Measurements from ENCODE around the gene PTPRE.

PTPRE gene

DNA sequence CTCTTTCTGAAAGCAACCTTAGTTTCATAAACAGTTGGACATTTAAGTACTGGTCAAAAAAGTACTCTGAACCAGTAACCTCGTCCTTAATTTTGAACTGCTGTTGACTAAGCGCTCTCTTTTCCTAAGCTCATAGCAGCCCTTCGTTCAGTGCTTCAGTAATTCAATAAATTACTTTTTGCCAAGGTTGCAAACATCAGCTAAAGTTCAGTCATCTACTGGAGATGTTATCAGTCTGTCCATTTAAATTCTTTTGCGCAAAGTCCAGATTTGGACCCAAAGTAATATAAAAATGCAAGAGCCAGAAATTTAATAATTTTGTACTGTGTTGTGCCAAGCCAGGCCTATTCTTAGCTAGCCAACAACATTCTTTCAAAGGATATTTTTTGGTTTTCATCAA, 8.4 kb downstream of the PTPRE start:
- no peak overlapping the region for H3K4me3 ChIP-seq
- no peak overlapping the region for H3K27ac ChIP-seq
- H3K9me3 ChIP-seq (ENCODE audit: low read depth, low read length): no peaks in the 10 kb centered on the region
- TF ChIP-seq EZH2 (IDR thresholded peaks at IDR 0.05) (no peak), POLR2AphosphoS5 (IDR thresholded peaks at IDR 0.05; ENCODE audit: borderline replicate concordance, low read depth, low read length) (no peak), FOXP2 (optimal IDR thresholded peaks at IDR 0.05; ENCODE audit: control extremely low read depth, extremely low read length, insufficient read depth) (no peak)
- no peak overlapping the region for H3K9ac ChIP-seq (ENCODE audit: insufficient read length)
- no peak for DNase-seq (ENCODE audit: low read depth, low spot score)
- H3K36me3 ChIP-seq (ENCODE audit: insufficient read depth, low read length): no peaks in the 10 kb centered on the region

DNA sequence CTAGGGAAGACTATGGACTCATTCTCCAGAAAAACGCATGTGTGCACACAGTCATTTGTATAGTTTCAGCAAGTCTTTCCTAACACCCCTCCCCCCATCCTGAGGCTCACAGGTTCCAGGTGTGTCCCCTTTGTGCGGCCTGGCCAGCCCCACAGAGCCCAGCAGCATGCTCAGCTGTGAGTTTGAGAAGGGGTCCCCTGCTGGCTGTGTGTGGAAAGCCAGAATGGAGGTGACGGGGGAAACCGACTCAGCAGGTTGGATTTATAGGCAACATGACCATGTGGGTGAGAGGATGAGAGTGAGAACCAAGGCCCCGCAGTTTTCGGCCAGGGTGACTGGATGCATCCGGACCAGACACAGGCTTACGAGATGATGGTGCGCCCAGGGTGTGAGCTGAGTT, 9.9 kb downstream of the PTPRE start:
- Histone ChIP-seq H3K9ac (ENCODE audit: insufficient read length) (no peak overlapping the region), H3K36me3 (ENCODE audit: insufficient read depth, low read length) (no peaks in the 10 kb centered on the region), H3K9me3 (ENCODE audit: low read depth, low read length) (no peaks in the 10 kb centered on the region), H3K4me3 (no peak overlapping the region), H3K27ac (no peak overlapping the region)
- DNase-seq (ENCODE audit: low read depth, low spot score): no peak
- TF ChIP-seq FOXP2 (optimal IDR thresholded peaks at IDR 0.05; ENCODE audit: control extremely low read depth, extremely low read length, insufficient read depth) (no peak), EZH2 (IDR thresholded peaks at IDR 0.05) (no peak), POLR2AphosphoS5 (IDR thresholded peaks at IDR 0.05; ENCODE audit: borderline replicate concordance, low read depth, low read length) (no peak)

DNA sequence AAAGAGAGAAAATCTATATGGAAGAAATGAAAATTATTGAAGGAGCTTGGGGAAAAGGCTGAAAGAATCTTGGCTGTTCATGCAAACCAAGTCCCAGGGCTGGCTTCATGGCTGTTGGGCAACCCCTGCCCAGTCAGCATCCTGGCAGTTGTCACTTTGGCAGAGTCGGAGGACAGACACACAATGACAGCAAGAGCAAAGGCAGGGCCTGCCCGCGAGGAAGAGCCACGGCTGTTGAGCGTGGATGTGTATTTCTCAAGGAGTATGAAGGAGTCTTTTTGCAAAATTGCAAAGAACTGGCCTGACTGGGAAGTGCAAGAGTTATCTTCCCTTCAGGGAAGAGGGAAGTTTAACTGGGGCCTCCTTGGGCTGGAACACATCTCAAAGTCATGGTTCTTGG, 11.7 kb downstream of the PTPRE start:
- Histone ChIP-seq H3K36me3 (ENCODE audit: insufficient read depth, low read length) (no peaks in the 10 kb centered on the region), H3K9ac (ENCODE audit: insufficient read length) (no peak overlapping the region), H3K27ac (no peak overlapping the region), H3K4me3 (no peak overlapping the region), H3K9me3 (ENCODE audit: low read depth, low read length) (no peaks in the 10 kb centered on the region)
- no peak for DNase-seq (ENCODE audit: low read depth, low spot score)
- no peak for TF ChIP-seq FOXP2 (optimal IDR thresholded peaks at IDR 0.05; ENCODE audit: control extremely low read depth, extremely low read length, insufficient read depth)
- TF ChIP-seq EZH2 (IDR thresholded peaks at IDR 0.05): no peak
- no peak for TF ChIP-seq POLR2AphosphoS5 (IDR thresholded peaks at IDR 0.05; ENCODE audit: borderline replicate concordance, low read depth, low read length)

DNA sequence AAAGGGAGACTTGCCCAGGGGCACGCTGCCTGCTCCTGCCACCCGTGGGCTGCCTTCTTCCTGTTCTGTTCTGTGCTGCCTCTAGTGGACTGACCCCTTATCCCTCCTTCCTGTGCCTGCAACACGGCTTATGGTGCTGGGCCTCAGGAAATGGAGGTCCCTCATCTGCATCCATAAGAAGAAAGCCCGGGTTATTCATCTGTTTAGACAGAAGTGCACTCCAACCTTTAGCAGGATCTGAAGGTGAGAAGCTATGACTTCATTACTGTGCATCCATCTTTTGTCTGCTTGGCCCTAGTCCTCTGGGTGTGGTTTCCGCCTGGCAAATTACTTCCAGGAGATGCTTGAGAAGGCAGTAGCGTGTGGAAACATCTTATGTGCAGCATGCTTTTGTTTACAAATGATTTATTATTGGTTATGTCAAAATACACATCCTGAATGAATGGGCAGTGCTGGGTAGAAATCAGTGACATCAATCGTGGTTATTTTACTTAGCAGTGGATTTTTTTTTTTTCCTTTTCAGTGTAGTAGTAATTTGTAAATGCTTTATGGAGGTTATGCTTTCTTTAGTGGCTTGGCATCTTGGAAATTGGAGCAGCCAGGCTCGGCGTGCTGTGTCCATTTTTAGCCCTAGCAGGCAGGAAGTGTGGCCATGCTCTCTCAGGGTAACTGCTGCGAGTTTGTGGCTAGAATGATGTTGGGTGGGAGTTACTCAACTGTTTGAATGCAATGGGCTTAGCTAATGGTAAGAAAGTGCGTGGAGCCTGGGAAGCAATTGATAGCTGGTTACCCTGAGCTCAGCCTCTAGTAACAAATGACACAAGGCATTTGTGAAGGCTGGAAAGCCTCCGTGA, 12.7 kb downstream of the PTPRE start:
- no peaks in the 10 kb centered on the region for H3K9me3 ChIP-seq (ENCODE audit: low read depth, low read length)
- H3K9ac ChIP-seq (ENCODE audit: insufficient read length): no peak overlapping the region
- DNase-seq (ENCODE audit: low read depth, low spot score): no peak
- H3K4me3 ChIP-seq: no peak overlapping the region
- H3K36me3 ChIP-seq (ENCODE audit: insufficient read depth, low read length): no peaks in the 10 kb centered on the region
- H3K27ac ChIP-seq: no peak overlapping the region
- TF ChIP-seq EZH2 (IDR thresholded peaks at IDR 0.05) (no peak), POLR2AphosphoS5 (IDR thresholded peaks at IDR 0.05; ENCODE audit: borderline replicate concordance, low read depth, low read length) (no peak), FOXP2 (optimal IDR thresholded peaks at IDR 0.05; ENCODE audit: control extremely low read depth, extremely low read length, insufficient read depth) (no peak)

DNA sequence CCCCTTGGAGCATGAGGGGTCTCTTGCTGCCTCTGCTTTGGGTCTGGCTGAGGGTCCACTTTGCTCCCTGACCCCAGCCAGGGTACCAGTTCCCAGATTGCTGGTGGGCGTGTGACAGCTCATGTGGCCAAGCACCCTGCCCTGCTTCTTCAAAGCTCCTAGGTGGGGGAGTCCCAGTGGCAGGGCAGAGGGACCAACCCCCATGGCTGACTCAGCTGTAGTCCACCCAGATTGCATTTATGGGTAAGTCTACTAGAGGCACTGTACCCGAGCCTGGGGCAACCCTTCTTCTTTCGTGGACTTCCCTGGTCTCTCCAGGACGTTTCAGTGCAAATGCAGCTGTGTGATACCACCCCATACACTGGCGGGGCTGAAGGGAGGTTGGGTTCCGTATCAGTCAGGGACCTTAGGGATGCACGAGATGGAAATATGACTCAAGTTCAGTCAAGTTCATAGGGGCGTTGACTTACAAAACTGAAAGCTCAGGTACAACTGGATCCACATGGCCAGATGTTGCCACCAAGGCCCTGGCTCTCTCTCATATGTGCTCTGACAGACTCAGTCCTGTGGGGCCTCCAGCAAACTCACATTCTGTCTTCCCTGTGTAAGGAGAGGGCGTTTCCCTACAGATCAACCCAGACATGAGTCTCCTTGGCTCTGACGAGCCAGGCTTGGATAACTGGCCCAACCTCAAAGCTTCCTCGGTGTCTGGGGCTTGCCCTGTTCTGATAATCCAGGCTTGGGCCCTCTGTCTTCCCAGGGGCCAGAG, 13.6 kb downstream of the PTPRE start:
- TF ChIP-seq FOXP2 (optimal IDR thresholded peaks at IDR 0.05; ENCODE audit: control extremely low read depth, extremely low read length, insufficient read depth) (no peak), POLR2AphosphoS5 (IDR thresholded peaks at IDR 0.05; ENCODE audit: borderline replicate concordance, low read depth, low read length) (no peak), EZH2 (IDR thresholded peaks at IDR 0.05) (no peak)
- no peak for DNase-seq (ENCODE audit: low read depth, low spot score)
- Histone ChIP-seq H3K9ac (ENCODE audit: insufficient read length) (no peak overlapping the region), H3K4me3 (no peak overlapping the region), H3K36me3 (ENCODE audit: insufficient read depth, low read length) (no peaks in the 10 kb centered on the region), H3K27ac (no peak overlapping the region), H3K9me3 (ENCODE audit: low read depth, low read length) (no peaks in the 10 kb centered on the region)

DNA sequence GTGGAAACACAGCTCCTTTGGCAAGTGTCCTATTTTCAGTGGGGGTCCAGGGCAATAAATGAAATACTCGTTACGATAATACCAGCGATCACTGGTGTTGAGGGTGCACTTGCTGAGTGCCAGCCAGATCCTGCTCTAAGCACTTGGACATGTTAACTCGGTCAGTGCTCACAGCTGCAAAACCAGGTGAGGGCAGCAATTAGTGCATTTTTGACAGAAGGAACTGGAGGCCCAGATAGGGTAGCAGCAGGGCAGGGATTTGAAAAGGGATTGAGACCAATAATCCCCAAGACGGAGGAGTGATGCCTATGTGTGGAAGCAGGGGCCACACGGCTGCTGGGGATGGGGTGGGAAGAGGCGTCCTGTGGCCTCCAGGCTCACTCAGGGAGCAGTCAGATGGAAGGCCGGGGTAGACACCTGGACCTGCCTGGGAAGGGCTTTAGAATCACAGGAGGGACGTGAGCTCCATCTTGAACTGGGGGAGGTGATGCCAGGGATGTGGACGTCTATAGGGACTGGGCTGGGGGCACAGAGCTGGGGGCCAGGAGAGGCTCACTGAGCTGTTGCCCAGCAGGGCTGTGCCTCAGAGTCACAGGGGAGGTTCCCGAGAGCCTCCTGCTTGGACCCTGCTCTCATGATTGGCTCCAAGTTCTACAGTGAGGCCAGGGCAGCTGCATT, 14.3 kb downstream of the PTPRE start:
- Histone ChIP-seq H3K9ac (ENCODE audit: insufficient read length) (no peak overlapping the region), H3K4me3 (no peak overlapping the region), H3K9me3 (ENCODE audit: low read depth, low read length) (no peaks in the 10 kb centered on the region), H3K27ac (no peak overlapping the region), H3K36me3 (ENCODE audit: insufficient read depth, low read length) (no peaks in the 10 kb centered on the region)
- TF ChIP-seq EZH2 (IDR thresholded peaks at IDR 0.05): no peak
- no peak for TF ChIP-seq FOXP2 (optimal IDR thresholded peaks at IDR 0.05; ENCODE audit: control extremely low read depth, extremely low read length, insufficient read depth)
- TF ChIP-seq POLR2AphosphoS5 (IDR thresholded peaks at IDR 0.05; ENCODE audit: borderline replicate concordance, low read depth, low read length): no peak
- no peak for DNase-seq (ENCODE audit: low read depth, low spot score)

DNA sequence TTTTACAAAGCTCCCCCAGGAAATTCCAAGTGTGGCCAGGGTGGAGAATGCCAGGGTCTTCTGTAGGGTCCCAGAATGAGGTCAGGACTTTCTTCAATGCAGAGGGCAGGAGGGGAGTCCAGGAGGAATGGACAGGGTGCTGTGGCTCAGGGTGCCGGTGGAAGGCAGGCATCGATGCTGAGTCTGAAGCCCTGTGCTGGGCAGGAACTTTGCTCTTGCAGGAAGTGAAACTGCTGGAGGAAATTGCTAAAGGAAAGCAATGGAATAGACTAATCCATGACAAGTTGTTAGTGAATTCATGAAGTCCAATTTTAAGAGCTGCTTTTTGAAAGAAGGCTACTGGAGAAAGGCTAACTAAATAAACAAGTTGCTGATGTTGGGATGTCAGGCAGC, 14.8 kb downstream of the PTPRE start:
- Histone ChIP-seq H3K36me3 (ENCODE audit: insufficient read depth, low read length) (no peaks in the 10 kb centered on the region), H3K9me3 (ENCODE audit: low read depth, low read length) (no peaks in the 10 kb centered on the region), H3K4me3 (no peak overlapping the region), H3K27ac (no peak overlapping the region), H3K9ac (ENCODE audit: insufficient read length) (no peak overlapping the region)
- DNase-seq (ENCODE audit: low read depth, low spot score): no peak
- TF ChIP-seq FOXP2 (optimal IDR thresholded peaks at IDR 0.05; ENCODE audit: control extremely low read depth, extremely low read length, insufficient read depth) (no peak), EZH2 (IDR thresholded peaks at IDR 0.05) (no peak), POLR2AphosphoS5 (IDR thresholded peaks at IDR 0.05; ENCODE audit: borderline replicate concordance, low read depth, low read length) (no peak)

DNA sequence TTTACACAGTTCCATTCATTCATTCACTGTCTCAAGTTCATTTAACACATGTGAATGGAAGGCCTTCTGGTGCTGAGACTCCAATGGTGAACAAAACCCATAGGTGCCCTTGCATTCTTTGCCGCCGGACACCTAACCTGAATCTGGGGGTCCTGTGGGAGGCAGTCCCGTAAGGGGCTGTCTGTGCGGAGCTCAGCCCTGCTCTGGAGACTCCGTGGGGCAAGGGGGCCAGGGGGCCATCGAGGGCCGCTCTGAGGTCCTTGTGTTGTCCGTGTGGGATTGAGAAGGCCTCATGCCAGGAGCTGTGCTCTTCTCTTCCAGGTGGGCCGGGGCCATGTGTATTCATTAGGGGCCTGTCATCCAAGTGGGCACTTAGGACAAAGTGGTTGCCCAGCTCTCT, 15.3 kb downstream of the PTPRE start:
- Histone ChIP-seq H3K27ac (no peak overlapping the region), H3K4me3 (no peak overlapping the region), H3K36me3 (ENCODE audit: insufficient read depth, low read length) (no peaks in the 10 kb centered on the region), H3K9me3 (ENCODE audit: low read depth, low read length) (no peaks in the 10 kb centered on the region), H3K9ac (ENCODE audit: insufficient read length) (no peak overlapping the region)
- TF ChIP-seq FOXP2 (optimal IDR thresholded peaks at IDR 0.05; ENCODE audit: control extremely low read depth, extremely low read length, insufficient read depth): no peak
- TF ChIP-seq EZH2 (IDR thresholded peaks at IDR 0.05): no peak
- TF ChIP-seq POLR2AphosphoS5 (IDR thresholded peaks at IDR 0.05; ENCODE audit: borderline replicate concordance, low read depth, low read length): no peak
- no peak for DNase-seq (ENCODE audit: low read depth, low spot score)
